Neuronal stem cell (in vitro differentiated cells): Measurements from ENCODE around the gene SLC9A7.

ENCODE experiments used
- DNase-seq: peaks from one replicate; pipeline ENCODE4 v3.0.0-alpha.2; 2013; ENCODE audit warnings: low spot score
- H2AFZ ChIP-seq: one replicate; pipeline ENCODE4 v1.6.1; 2013; ENCODE audit warnings: mild to moderate bottlenecking, low read length, inconsistent platforms
- H2AK5ac ChIP-seq: 2 replicates; pipeline ENCODE4 v1.6.1; 2013; ENCODE audit warnings: low read depth, mild to moderate bottlenecking, inconsistent platforms, low read length, moderate library complexity, mixed read lengths
- H2BK120ac ChIP-seq: 2 replicates; pipeline ENCODE4 v1.6.1; 2013; ENCODE audit warnings: low read depth, mild to moderate bottlenecking, inconsistent platforms, low read length, moderate library complexity, mixed read lengths
- H2BK12ac ChIP-seq: one replicate; pipeline ENCODE4 v1.6.1; 2013; ENCODE audit warnings: low read length, inconsistent platforms
- H2BK15ac ChIP-seq: 2 replicates; pipeline ENCODE4 v1.6.1; 2013; ENCODE audit warnings: mild to moderate bottlenecking, low read length, inconsistent platforms, mixed read lengths
- H2BK5ac ChIP-seq: one replicate; pipeline ENCODE4 v1.6.1; 2013; ENCODE audit warnings: inconsistent platforms, mild to moderate bottlenecking, low read length, moderate library complexity
- H3K14ac ChIP-seq: one replicate; pipeline ENCODE4 v1.6.1; 2013; ENCODE audit warnings: low read length, inconsistent platforms
- H3K18ac ChIP-seq: 2 replicates; pipeline ENCODE4 v1.6.1; 2013; ENCODE audit warnings: low read length, inconsistent platforms
- H3K23ac ChIP-seq: 2 replicates; pipeline ENCODE4 v1.6.1; 2013; ENCODE audit warnings: low read depth, mild to moderate bottlenecking, mixed read lengths, low read length, inconsistent platforms; ENCODE audit not compliant: poor library complexity
- H3K27ac ChIP-seq: replicated peaks from 3 replicates; pipeline ENCODE4 v1.5.1; 2013; ENCODE audit warnings: low read length, inconsistent platforms
- H3K27me3 ChIP-seq, 3 experiments: 2 replicates each; pipeline ENCODE4 v1.6.1; 2013; ENCODE audit warnings: low read length in 3 of 3, mild to moderate bottlenecking in 2 of 3, inconsistent platforms in 1 of 3, low read depth in 1 of 3, mixed read lengths in 1 of 3, moderate library complexity in 1 of 3; ENCODE audit not compliant: control insufficient read depth in 3 of 3, insufficient read depth in 3 of 3
- H3K36me3 ChIP-seq, 2 donors: replicated peaks in 1 of 2; 2 replicates each; pipeline ENCODE4 v1.6.1; 2013; ENCODE audit warnings: low read length in 2 of 2; ENCODE audit not compliant: control insufficient read depth in 2 of 2, insufficient read depth in 2 of 2
- H3K4ac ChIP-seq: 2 replicates; pipeline ENCODE4 v1.6.1; 2013; ENCODE audit warnings: inconsistent platforms, mild to moderate bottlenecking, low read length, moderate library complexity
- H3K4me1 ChIP-seq, 2 donors: 1 replicate in 1 of 2; 2 replicates in 1 of 2; pipeline ENCODE4 v1.6.1; 2013; ENCODE audit warnings: low read length in 2 of 2, low read depth in 1 of 2; ENCODE audit not compliant: control insufficient read depth in 2 of 2, insufficient read depth in 1 of 2
- H3K4me2 ChIP-seq: one replicate; pipeline ENCODE4 v1.6.1; 2013; ENCODE audit warnings: mild to moderate bottlenecking, low read length, inconsistent platforms; ENCODE audit not compliant: insufficient read depth, poor library complexity, severe bottlenecking
- H3K4me3 ChIP-seq, 2 donors: 2 replicates each; pipeline ENCODE4 v1.5.1; 2013; ENCODE audit warnings: low read length in 2 of 2, mild to moderate bottlenecking in 2 of 2, inconsistent platforms in 1 of 2, moderate library complexity in 1 of 2
- H3K79me1 ChIP-seq: one replicate; pipeline ENCODE4 v1.6.1; 2013; ENCODE audit warnings: low read depth, mild to moderate bottlenecking, inconsistent platforms, low read length, moderate library complexity
- H3K9ac ChIP-seq: one replicate; pipeline ENCODE4 v1.6.1; 2013; ENCODE audit warnings: mild to moderate bottlenecking, low read depth, low read length, inconsistent platforms; ENCODE audit not compliant: poor library complexity
- H3K9me3 ChIP-seq, 2 donors: replicated peaks in 1 of 2; 2 replicates each; pipeline versions ENCODE3 to v1.6.1; 2013; ENCODE audit warnings: low read length in 2 of 2, mild to moderate bottlenecking in 2 of 2, inconsistent platforms in 1 of 2, low read depth in 1 of 2, mixed read lengths in 1 of 2, moderate library complexity in 1 of 2; ENCODE audit not compliant: control insufficient read depth in 2 of 2, insufficient read depth in 1 of 2
- H4K8ac ChIP-seq: one replicate; pipeline ENCODE4 v1.6.1; 2013; ENCODE audit warnings: low read depth, mild to moderate bottlenecking, inconsistent platforms, low read length, moderate library complexity
- H4K91ac ChIP-seq: one replicate; pipeline ENCODE4 v1.6.1; 2013; ENCODE audit warnings: low read length, low read depth, mild to moderate bottlenecking, inconsistent platforms; ENCODE audit not compliant: poor library complexity
- WGBS, 2 donors: extraction: QIAGEN DNeasy Blood & Tissue Kit; methylation state at CpG; one replicate each; pipeline ENCODE4 v1.1.7; 2013; ENCODE audit warnings: missing lambda C conversion rate in 2 of 2, mixed read lengths in 1 of 2; ENCODE audit not compliant: insufficient read length in 2 of 2, insufficient replicate concordance in 1 of 2; ENCODE audit errors: extremely low coverage in 2 of 2; 5-methylcytosine and 5-hydroxymethylcytosine counted together

Gene SLC9A7

GRCh38 chrX:46567388-46567787 is 191.5 kb downstream of the SLC9A7 start:
- H3K9me3 ChIP-seq = no peaks in the 10 kb centered on the region
- H2BK5ac ChIP-seq = no peak overlapping the region
- no peak overlapping the region for H3K9ac ChIP-seq
- no peak overlapping the region for H2BK12ac ChIP-seq
- H3K4me2 ChIP-seq = no peak overlapping the region
- no peak overlapping the region for H2AFZ ChIP-seq
- no peak overlapping the region for H3K18ac ChIP-seq
- H2AK5ac ChIP-seq = no peak overlapping the region
- no peak overlapping the region for H2BK120ac ChIP-seq
- H3K23ac ChIP-seq = no peak overlapping the region
- H3K4me1 ChIP-seq = peaks cover 0 to 2% of the 10 kb centered on the region in 2 donors
- no peaks in the 10 kb centered on the region for H3K36me3 ChIP-seq
- no peak overlapping the region for H2BK15ac ChIP-seq
- DNase-seq = no peak
- peaks cover 0 to 3% (median 0%) of the 10 kb centered on the region in 3 experiments for H3K27me3 ChIP-seq
- H3K79me1 ChIP-seq = no peaks in the 10 kb centered on the region
- H3K4ac ChIP-seq = no peak overlapping the region
- no peak overlapping the region for H3K27ac ChIP-seq
- H4K91ac ChIP-seq = no peak overlapping the region
- no peak overlapping the region for H4K8ac ChIP-seq
- H3K14ac ChIP-seq = no peak overlapping the region
- H3K4me3 ChIP-seq = no peak overlapping the region

GRCh38 chrX:46561824-46562657 is 196.9 kb downstream of the SLC9A7 start:
- no CpG with 5 or more reads among the region's 6 CpGs for WGBS, 2 donors

GRCh38 chrX:46559062-46559461 is 199.9 kb downstream of the SLC9A7 start:
- no peak overlapping the region for H2BK15ac ChIP-seq
- no peak overlapping the region for H2BK12ac ChIP-seq
- H3K4me3 ChIP-seq = no peak overlapping the region
- H3K9me3 ChIP-seq = no peaks in the 10 kb centered on the region
- no peaks in the 10 kb centered on the region for H3K4me1 ChIP-seq
- no peak overlapping the region for H2BK5ac ChIP-seq
- H3K36me3 ChIP-seq = no peaks in the 10 kb centered on the region
- WGBS, 2 donors = no CpG with 5 or more reads among the region's 3 CpGs
- no peak overlapping the region for H3K18ac ChIP-seq
- no peak overlapping the region for H2BK120ac ChIP-seq
- no peak overlapping the region for H3K23ac ChIP-seq
- no peak overlapping the region for H3K14ac ChIP-seq
- H3K79me1 ChIP-seq = no peaks in the 10 kb centered on the region
- no peak overlapping the region for H2AK5ac ChIP-seq
- no peak for DNase-seq
- no peak overlapping the region for H3K9ac ChIP-seq
- H4K91ac ChIP-seq = no peak overlapping the region
- H2AFZ ChIP-seq = no peak overlapping the region
- no peaks in the 10 kb centered on the region for H3K27me3 ChIP-seq
- H3K27ac ChIP-seq = no peak overlapping the region
- no peak overlapping the region for H4K8ac ChIP-seq
- H3K4me2 ChIP-seq = no peak overlapping the region
- no peak overlapping the region for H3K4ac ChIP-seq

More at GRCh38 chrX:46561824-46562657, 196.9 kb downstream of the SLC9A7 start:
- no peak overlapping the region for H3K23ac ChIP-seq
- DNase-seq = no peak
- H2BK15ac ChIP-seq = no peak overlapping the region
- no peak overlapping the region for H3K27ac ChIP-seq
- H3K79me1 ChIP-seq = no peaks in the 10 kb centered on the region
- no peak overlapping the region for H3K9ac ChIP-seq
- H3K36me3 ChIP-seq = no peaks in the 10 kb centered on the region
- H3K4me1 ChIP-seq = no peaks in the 10 kb centered on the region
- H3K18ac ChIP-seq = no peak overlapping the region
- H4K8ac ChIP-seq = no peak overlapping the region
- H2AK5ac ChIP-seq = no peak overlapping the region
- no peak overlapping the region for H2BK120ac ChIP-seq
- no peak overlapping the region for H3K4me3 ChIP-seq
- H2BK12ac ChIP-seq = no peak overlapping the region
- H4K91ac ChIP-seq = no peak overlapping the region
- no peaks in the 10 kb centered on the region for H3K27me3 ChIP-seq
- H3K4ac ChIP-seq = no peak overlapping the region
- no peak overlapping the region for H2AFZ ChIP-seq
- H2BK5ac ChIP-seq = no peak overlapping the region
- no peak overlapping the region for H3K14ac ChIP-seq
- no peaks in the 10 kb centered on the region for H3K9me3 ChIP-seq
- H3K4me2 ChIP-seq = no peak overlapping the region

- Histone ChIP-seq H2BK120ac (no peak overlapping the region), H4K8ac (no peak overlapping the region), H2BK5ac (no peak overlapping the region), H3K9ac (no peak overlapping the region), H3K9me3 (no peaks in the 10 kb centered on the region), H3K4me3 (no peak overlapping the region), H3K4me1 (no peaks in the 10 kb centered on the region), H3K79me1 (no peaks in the 10 kb centered on the region), H2BK15ac (no peak overlapping the region), H3K4me2 (no peak overlapping the region), H2AK5ac (no peak overlapping the region), H3K4ac (no peak overlapping the region), H3K27ac (no peak overlapping the region), H2BK12ac (no peak overlapping the region), H3K36me3 (no peaks in the 10 kb centered on the region), H4K91ac (no peak overlapping the region), H3K27me3 (no peaks in the 10 kb centered on the region), H3K14ac (no peak overlapping the region), H3K23ac (no peak overlapping the region), H3K18ac (no peak overlapping the region), H2AFZ (no peak overlapping the region)
- no peak for DNase-seq
- WGBS, 2 donors = no CpG with 5 or more reads among the region's 2 CpGs
Measured at GRCh38 chrX:46554942-46555341, 204.0 kb downstream of the SLC9A7 start.
